Esophagus squamous epithelium (tissue), 5 donors: ENCODE results near the gene SNAPC2. TPM values are rescaled to one million over a fixed set of nuclear protein-coding genes. Genes with fewer than 3 reads are reported as not detected.

Experiments
- DNase-seq: peaks from one replicate; lab custom pipeline; 2025; lab: John Stamatoyannopoulos, UW
- H3K27ac ChIP-seq, 4 donors: fragments of 200-600 bp; sonication (generic); one replicate each; pipeline ENCODE4 v1.5.1; 2016 to 2019; ENCODE audit warnings: mild to moderate bottlenecking in 1 of 4
- H3K27me3 ChIP-seq, 4 donors: fragments of 200-600 bp; sonication (generic); 1 replicate in 3 of 4; 2 replicates in 1 of 4; pipeline versions ENCODE4 v1.5.1 to v1.6.0; 2017 to 2021; ENCODE audit warnings: antibody characterized with exemption in 1 of 4
- H3K36me3 ChIP-seq, 3 donors: fragments of 200-600 bp; sonication (generic); one replicate each; pipeline ENCODE4 v1.5.1; 2016 to 2019
- H3K4me1 ChIP-seq, 3 donors: fragments of 200-600 bp; sonication (generic); one replicate each; pipeline ENCODE4 v1.5.1; 2017 to 2019
- H3K4me3 ChIP-seq, 4 donors: fragments of 200-600 bp; sonication (generic); 1 replicate in 3 of 4; 2 replicates in 1 of 4; pipeline ENCODE4 v1.5.1; 2016 to 2019; ENCODE audit warnings: mild to moderate bottlenecking in 2 of 4, moderate library complexity in 1 of 4
- H3K9me3 ChIP-seq, 3 donors: fragments of 200-600 bp; sonication (generic); one replicate each; pipeline ENCODE4 v1.5.1; 2016 to 2019
- POLR2A ChIP-seq, 4 donors: fragments of 450-650 bp; IDR thresholded peaks; one replicate each; pipeline ENCODE4 v1.6.1; 2017; ENCODE audit warnings: antibody characterized with exemption in 4 of 4, mild to moderate bottlenecking in 4 of 4, moderate library complexity in 3 of 4
- WGBS, 2 donors: methylation state at CpG; one replicate each; pipeline ENCODE4 v1.1.5; 2018; 5-methylcytosine and 5-hydroxymethylcytosine counted together
- intact Hi-C: fragments of 100-400 bp; cut with DNase I; formaldehyde crosslinking; loops from one replicate; pipeline ENCODE4 v1.15.0; 2022
- total RNA-seq, 4 donors: library from RNA; depleted of rRNA; stranded (reverse); fragments of >200 nt; gene quantifications; one replicate each; pipeline ENCODE4 v1.1.0, GENCODE V29; 2016
- TF ChIP-seq, protein P1 (sequence below), 6 experiments: fragments of 450-650 bp in 4 of 6; fragments of 200-600 bp in 2 of 6; sonication (generic) in 2 of 6; IDR thresholded peaks; one replicate each; pipeline ENCODE4 v1.5.1; 2016 to 2019; ENCODE audit warnings: antibody characterized with exemption in 6 of 6, mild to moderate bottlenecking in 4 of 6, moderate library complexity in 4 of 6
- donor health status: DM: yes; HTN: yes; CAD: no.

SNAPC2 gene
- total RNA-seq, 4 donors from 2014 or later, result 6.2 to 10.9 (median 6.4) TPM

DNA sequence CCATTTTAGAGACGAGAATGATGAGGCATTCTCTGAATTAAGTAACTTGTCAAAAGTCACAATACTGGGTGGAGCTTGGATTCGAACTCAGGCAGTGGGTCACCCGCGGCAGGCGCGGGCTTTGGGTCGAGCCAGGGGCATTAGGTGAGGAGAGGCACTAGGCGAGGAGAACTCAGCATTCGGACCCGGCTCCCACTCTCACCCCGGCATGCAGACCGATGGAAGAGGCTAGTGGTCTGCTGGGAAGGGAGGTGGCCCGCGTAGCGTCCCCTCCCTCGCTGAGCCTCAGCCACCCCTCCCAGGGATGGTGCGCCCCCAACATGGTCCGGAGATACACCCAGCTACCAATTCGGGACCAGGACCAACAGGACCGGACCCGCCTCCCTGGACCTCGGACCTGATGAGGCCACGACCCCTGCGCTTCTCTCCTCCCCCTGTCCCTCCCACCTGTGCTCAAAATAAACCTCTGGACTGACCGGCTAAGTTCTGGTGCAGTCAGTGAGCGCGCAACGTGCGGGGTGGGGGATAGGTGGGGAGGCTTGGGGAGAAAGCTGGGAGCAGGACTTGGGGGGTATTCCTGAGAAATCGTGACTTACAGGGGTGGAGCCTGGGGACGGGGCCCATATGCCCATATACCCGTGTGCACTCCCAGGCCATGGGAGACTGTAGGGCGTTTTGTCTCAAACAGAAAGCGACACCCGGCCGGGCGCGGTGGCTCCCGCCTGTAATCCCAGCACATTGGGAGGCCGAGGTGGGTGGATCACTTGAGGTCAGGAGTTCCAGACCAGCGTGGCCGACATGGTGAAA, 1.3 kb upstream of the SNAPC2 start:
- Histone ChIP-seq H3K27ac (no peak overlapping the region), H3K4me3 (peak overlapping the region in 1 of 4 donors; percentile 83), H3K9me3 (no peaks in the 10 kb centered on the region), H3K4me1 (peaks cover 42 to 80% (median 45%) of the 10 kb centered on the region in 3 donors), H3K36me3 (peaks cover 0 to 19% (median 11%) of the 10 kb centered on the region in 3 donors), H3K27me3 (peaks cover 19 to 56% (median 24%) of the 10 kb centered on the region in 4 donors)
- WGBS, 2 donors, result 56 to 63% methylated on average over 10 to 17 of the region's 42 CpGs
- TF ChIP-seq, protein P1, sequence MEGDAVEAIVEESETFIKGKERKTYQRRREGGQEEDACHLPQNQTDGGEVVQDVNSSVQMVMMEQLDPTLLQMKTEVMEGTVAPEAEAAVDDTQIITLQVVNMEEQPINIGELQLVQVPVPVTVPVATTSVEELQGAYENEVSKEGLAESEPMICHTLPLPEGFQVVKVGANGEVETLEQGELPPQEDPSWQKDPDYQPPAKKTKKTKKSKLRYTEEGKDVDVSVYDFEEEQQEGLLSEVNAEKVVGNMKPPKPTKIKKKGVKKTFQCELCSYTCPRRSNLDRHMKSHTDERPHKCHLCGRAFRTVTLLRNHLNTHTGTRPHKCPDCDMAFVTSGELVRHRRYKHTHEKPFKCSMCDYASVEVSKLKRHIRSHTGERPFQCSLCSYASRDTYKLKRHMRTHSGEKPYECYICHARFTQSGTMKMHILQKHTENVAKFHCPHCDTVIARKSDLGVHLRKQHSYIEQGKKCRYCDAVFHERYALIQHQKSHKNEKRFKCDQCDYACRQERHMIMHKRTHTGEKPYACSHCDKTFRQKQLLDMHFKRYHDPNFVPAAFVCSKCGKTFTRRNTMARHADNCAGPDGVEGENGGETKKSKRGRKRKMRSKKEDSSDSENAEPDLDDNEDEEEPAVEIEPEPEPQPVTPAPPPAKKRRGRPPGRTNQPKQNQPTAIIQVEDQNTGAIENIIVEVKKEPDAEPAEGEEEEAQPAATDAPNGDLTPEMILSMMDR (IDR thresholded peaks at IDR 0.05), result no peak
- no peak for TF ChIP-seq POLR2A (IDR thresholded peaks at IDR 0.05)
- DNase-seq, result no peak
- intact Hi-C loops, result no loop called here

DNA sequence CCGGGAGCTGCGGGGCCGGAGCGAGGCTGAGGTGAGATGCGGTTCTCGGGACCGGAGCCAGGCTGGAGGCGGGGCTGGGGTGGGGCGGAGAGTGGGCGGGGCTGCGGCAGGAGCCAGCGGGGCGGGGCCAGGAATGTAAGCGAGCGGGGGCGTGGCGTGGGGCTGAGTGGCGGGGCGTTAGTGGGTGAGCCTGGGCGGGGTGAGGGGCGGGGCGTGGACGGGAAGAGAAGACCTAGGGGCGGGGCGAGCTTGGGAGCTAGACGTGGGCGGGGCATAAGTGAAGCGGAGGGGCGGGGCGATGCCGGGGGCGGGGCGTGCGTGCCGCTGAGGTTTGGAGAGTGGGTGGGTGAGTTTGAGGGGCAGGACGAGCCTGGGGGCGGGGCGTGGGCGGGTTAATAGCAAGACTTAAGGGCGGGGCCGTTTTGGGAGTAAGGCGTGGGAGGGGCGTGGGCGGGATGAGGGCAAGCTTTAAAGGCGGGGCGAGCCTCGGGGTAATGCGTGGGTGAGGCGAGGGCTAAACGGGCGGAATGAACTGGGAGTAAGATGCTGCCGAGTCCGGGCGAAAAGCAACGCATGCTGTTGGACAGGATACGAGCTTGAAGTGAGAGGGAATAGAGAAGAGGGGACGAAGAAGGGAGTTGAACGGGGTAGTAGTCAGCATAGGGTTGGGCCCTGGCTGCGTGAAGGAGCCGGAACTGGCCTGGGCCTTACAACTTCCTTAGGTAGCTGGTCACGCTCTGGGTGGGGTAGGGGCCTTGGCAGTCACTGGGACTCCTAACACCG, 572 bp downstream of the SNAPC2 start:
- no peaks in the 10 kb centered on the region for H3K9me3 ChIP-seq
- H3K36me3 ChIP-seq, result peaks cover 0 to 18% (median 11%) of the 10 kb centered on the region in 3 donors
- H3K27ac ChIP-seq, result peak overlapping the region; percentile 86 to 97 (median 94)
- intact Hi-C loops, result no loop called here
- peaks cover 50 to 94% (median 51%) of the 10 kb centered on the region in 3 donors for H3K4me1 ChIP-seq
- H3K27me3 ChIP-seq, result peaks cover 6 to 54% (median 19%) of the 10 kb centered on the region in 4 donors
- TF ChIP-seq POLR2A (IDR thresholded peaks at IDR 0.05), result peak in 2 of 4 donors; percentile 13 to 50
- TF ChIP-seq, protein P1 (IDR thresholded peaks at IDR 0.05), result peak in 1 of 6 experiments; percentile 13
- peak; percentile 100 for DNase-seq
- WGBS, 2 donors, result 0 to 3% methylated on average over 23 to 26 of the region's 62 CpGs
- peak overlapping the region; percentile 55 to 96 (median 70) for H3K4me3 ChIP-seq

DNA sequence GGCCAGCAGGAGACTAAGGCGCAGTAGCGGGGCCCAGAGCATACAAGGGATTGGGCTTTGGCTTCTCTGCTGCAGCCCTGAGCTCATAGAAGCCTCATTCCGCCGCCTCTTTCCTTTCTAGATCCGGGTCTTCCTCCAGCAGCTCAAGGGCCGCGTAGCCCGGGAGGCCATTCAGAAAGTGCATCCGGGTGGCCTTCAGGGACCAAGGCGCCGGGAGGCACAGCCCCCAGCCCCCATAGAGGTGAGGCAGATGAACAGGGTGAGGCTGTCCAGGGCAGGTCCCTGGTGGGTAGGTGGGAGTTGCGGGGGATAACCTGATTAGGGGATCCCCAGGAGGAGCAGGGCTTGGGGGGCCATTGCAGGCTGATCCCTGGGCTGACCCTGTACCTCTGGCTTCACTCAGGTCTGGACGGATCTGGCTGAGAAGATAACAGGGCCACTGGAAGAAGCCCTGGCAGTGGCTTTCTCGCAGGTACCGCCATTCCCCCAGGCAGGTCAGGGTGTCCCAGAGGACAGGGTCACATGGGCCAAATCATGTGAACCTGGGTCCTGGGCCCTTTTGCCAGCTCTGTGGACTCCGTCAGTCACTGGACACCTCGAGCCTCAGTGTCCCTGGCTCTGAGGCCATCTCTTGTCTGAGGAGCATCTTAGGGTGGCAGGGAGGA, 1.3 kb downstream of the SNAPC2 start:
- 49 to 85% methylated on average over 5 to 6 of the region's 17 CpGs for WGBS, 2 donors
- Histone ChIP-seq H3K36me3 (peaks cover 0 to 18% (median 11%) of the 10 kb centered on the region in 3 donors), H3K4me3 (peak overlapping the region; percentile 26 to 96 (median 70)), H3K27me3 (peaks cover 0 to 49% (median 12%) of the 10 kb centered on the region in 4 donors), H3K9me3 (no peaks in the 10 kb centered on the region), H3K4me1 (peaks cover 45 to 93% (median 51%) of the 10 kb centered on the region in 3 donors), H3K27ac (peak overlapping the region; percentile 82 to 97 (median 94))
- intact Hi-C loops, result no loop called here
- no peak for TF ChIP-seq POLR2A (IDR thresholded peaks at IDR 0.05)
- no peak for DNase-seq

DNA sequence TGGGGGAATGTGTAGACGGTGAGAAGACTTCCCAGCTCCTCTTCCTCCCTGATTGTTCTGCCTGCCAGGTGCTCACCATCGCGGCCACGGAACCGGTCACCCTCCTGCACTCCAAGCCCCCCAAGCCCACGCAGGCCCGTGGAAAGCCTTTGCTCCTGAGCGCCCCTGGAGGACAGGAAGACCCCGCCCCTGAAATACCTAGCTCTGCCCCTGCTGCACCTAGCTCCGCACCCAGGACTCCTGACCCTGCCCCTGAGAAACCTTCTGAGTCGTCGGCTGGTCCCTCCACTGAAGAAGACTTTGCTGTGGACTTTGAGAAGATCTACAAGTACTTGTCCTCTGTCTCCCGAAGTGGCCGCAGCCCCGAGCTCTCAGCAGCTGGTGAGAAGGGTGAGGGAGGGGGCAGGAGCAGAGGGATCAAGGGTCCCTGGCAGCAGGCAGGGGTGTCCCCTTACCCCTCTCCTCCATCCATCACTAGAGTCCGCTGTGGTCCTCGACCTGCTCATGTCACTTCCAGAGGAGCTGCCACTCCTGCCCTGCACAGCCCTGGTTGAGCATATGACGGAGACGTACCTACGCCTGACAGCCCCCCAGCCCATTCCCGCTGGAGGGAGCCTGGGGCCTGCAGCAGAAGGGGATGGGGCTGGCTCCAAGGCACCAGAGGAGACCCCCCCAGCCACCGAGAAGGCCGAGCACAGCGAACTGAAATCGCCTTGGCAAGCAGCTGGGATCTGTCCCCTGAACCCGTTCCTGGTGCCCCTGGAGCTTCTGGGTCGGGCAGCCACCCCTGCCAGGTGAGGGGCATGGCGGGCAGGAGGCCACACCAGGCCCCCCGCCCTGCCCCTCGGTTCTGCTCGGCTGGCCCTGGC, 2.1 kb downstream of the SNAPC2 start:
- TF ChIP-seq, protein P1 (IDR thresholded peaks at IDR 0.05), result no peak
- TF ChIP-seq POLR2A (IDR thresholded peaks at IDR 0.05), result no peak
- peaks cover 0 to 23% (median 11%) of the 10 kb centered on the region in 3 donors for H3K36me3 ChIP-seq
- H3K4me1 ChIP-seq, result peaks cover 45 to 93% (median 49%) of the 10 kb centered on the region in 3 donors
- 87 to 100% methylated on average over 4 to 6 of the region's 31 CpGs for WGBS, 2 donors
- H3K4me3 ChIP-seq, result peak overlapping the region in 1 of 4 donors; percentile 96
- peaks cover 0 to 41% (median 8%) of the 10 kb centered on the region in 4 donors for H3K27me3 ChIP-seq
- no peaks in the 10 kb centered on the region for H3K9me3 ChIP-seq
- DNase-seq, result no peak
- intact Hi-C loops, result no loop called here
- H3K27ac ChIP-seq, result peak overlapping the region in 3 of 4 donors; percentile 91 to 97 (median 96)
